PFSK-1 (cell line): ENCODE data around the gene FLNC.

ENCODE experiments used
- FOXP2 ChIP-seq: optimal IDR thresholded peaks from 2 replicates; pipeline ENCODE3; 2011; ENCODE audit warnings: borderline replicate concordance, control low read depth, inconsistent platforms; ENCODE audit not compliant: insufficient read depth; ENCODE audit errors: extremely low read length, extremely low read depth
- POLR2AphosphoS5 ChIP-seq: IDR thresholded peaks from 2 replicates; pipeline ENCODE4 v1.6.1; 2012; ENCODE audit warnings: low read depth, mild to moderate bottlenecking, control low read depth, low read length, moderate library complexity
- SIN3A ChIP-seq: IDR thresholded peaks from 2 replicates; pipeline ENCODE4 v1.6.1; 2012; ENCODE audit warnings: mild to moderate bottlenecking, low read length, moderate library complexity, borderline replicate concordance; ENCODE audit not compliant: insufficient read depth
- TAF1 ChIP-seq: IDR thresholded peaks from 2 replicates; pipeline ENCODE4 v1.6.1; 2012; ENCODE audit warnings: low read length, control low read depth, borderline replicate concordance; ENCODE audit not compliant: insufficient read depth
- TF ChIP-seq, protein P1 (sequence below), 2 experiments: IDR thresholded peaks; 2 replicates each; pipeline versions ENCODE4 v1.6.1 to v1.8.0; 2011 to 2012; ENCODE audit warnings: low read depth in 2 of 2, low read length in 2 of 2, control low read depth in 1 of 2, inconsistent platforms in 1 of 2, mild to moderate bottlenecking in 1 of 2, moderate library complexity in 1 of 2; ENCODE audit not compliant: insufficient read depth in 1 of 2

DNA sequence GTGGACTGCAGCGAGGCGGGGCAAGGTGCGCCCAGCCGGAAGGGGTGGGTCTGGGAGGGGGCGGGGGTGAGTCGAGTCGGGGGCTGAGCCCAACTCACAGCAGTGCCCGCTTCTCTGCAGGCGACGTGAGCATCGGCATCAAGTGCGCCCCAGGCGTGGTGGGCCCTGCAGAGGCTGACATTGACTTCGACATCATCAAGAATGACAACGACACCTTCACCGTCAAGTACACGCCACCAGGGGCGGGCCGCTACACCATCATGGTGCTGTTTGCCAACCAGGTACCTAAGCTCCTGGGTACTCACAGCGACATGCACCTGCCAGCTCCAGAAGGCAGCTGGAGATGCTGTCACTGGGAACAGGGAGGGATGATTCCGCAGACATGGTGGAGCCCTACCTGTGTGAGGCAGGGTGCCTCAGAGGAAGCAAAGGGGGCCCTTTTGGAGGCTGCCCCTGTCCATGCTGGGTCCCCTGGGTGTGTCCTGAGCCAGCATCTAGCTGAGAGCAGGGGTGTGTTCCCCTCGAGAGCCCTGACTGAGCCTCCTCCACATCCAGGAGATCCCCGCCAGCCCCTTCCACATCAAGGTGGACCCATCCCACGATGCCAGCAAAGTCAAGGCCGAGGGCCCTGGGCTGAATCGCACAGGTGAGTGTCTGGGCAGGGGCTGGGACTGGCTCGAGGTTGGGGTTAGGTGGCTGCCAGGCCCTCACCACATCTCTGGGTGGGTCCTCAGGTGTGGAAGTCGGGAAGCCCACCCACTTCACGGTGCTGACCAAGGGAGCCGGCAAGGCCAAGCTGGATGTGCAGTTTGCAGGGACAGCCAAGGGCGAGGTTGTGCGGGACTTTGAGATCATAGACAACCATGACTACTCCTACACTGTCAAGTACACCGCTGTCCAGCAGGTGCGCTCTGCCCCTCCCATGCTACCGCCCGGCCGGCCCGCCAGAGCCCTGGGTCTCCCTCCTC lies 12.8 kb downstream of the FLNC start:
- TF ChIP-seq POLR2AphosphoS5, result no peak
- TF ChIP-seq, protein P1, sequence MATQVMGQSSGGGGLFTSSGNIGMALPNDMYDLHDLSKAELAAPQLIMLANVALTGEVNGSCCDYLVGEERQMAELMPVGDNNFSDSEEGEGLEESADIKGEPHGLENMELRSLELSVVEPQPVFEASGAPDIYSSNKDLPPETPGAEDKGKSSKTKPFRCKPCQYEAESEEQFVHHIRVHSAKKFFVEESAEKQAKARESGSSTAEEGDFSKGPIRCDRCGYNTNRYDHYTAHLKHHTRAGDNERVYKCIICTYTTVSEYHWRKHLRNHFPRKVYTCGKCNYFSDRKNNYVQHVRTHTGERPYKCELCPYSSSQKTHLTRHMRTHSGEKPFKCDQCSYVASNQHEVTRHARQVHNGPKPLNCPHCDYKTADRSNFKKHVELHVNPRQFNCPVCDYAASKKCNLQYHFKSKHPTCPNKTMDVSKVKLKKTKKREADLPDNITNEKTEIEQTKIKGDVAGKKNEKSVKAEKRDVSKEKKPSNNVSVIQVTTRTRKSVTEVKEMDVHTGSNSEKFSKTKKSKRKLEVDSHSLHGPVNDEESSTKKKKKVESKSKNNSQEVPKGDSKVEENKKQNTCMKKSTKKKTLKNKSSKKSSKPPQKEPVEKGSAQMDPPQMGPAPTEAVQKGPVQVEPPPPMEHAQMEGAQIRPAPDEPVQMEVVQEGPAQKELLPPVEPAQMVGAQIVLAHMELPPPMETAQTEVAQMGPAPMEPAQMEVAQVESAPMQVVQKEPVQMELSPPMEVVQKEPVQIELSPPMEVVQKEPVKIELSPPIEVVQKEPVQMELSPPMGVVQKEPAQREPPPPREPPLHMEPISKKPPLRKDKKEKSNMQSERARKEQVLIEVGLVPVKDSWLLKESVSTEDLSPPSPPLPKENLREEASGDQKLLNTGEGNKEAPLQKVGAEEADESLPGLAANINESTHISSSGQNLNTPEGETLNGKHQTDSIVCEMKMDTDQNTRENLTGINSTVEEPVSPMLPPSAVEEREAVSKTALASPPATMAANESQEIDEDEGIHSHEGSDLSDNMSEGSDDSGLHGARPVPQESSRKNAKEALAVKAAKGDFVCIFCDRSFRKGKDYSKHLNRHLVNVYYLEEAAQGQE (IDR thresholded peaks at IDR 0.05; ENCODE audit: insufficient read depth in 1 of 2, low read depth in 2 of 2, low read length in 2 of 2), result no peak
- TF ChIP-seq TAF1, result no peak
- TF ChIP-seq FOXP2, result no peak
- no peak for TF ChIP-seq SIN3A
